Endothelial cell (in vitro differentiated cells): ENCODE data around the gene RLN1. TPM values are rescaled to one million over a fixed set of nuclear protein-coding genes. Genes with fewer than 3 reads are reported as not detected.
"Not testable (repeated sequence)": the region's sequence is repeated elsewhere in the genome, so short reads cannot be mapped to it uniquely, and the experiment has no call there.

Experiments used
- DNase-seq: peaks from one replicate; pipeline ENCODE4 v3.0.0; 2021; ENCODE audit warnings: low spot score
- H3K27ac Mint-ChIP-seq: one replicate; pipeline ENCODE4 v1.8.0; 2021; ENCODE audit warnings: mixed read lengths, inconsistent platforms; ENCODE audit not compliant: unreplicated experiment
- H3K27me3 Mint-ChIP-seq: one replicate; pipeline ENCODE4 v1.8.0; 2021; ENCODE audit warnings: mild to moderate bottlenecking, moderate library complexity, mixed read lengths, inconsistent platforms; ENCODE audit not compliant: unreplicated experiment
- H3K36me3 Mint-ChIP-seq: one replicate; pipeline ENCODE4 v1.8.0; 2021; ENCODE audit warnings: mild to moderate bottlenecking, low read depth, mixed read lengths, inconsistent platforms; ENCODE audit not compliant: unreplicated experiment
- H3K4me1 Mint-ChIP-seq: one replicate; pipeline ENCODE4 v1.8.0; 2021; ENCODE audit warnings: mild to moderate bottlenecking, mixed read lengths, inconsistent platforms; ENCODE audit not compliant: unreplicated experiment
- H3K4me3 Mint-ChIP-seq: one replicate; pipeline ENCODE4 v1.8.0; 2021; ENCODE audit warnings: mild to moderate bottlenecking, mixed read lengths, inconsistent platforms; ENCODE audit not compliant: unreplicated experiment
- H3K9me3 Mint-ChIP-seq: one replicate; pipeline ENCODE4 v1.8.0; 2021; ENCODE audit warnings: mixed read lengths, inconsistent platforms; ENCODE audit not compliant: unreplicated experiment
- CTCF ChIP-seq: fragments of 200-600 bp; sonication (generic); IDR thresholded peaks from one replicate; pipeline ENCODE4 v1.5.0; 2021; ENCODE audit warnings: antibody characterized with exemption; ENCODE audit not compliant: unreplicated experiment
- total RNA-seq: library from RNA; stranded (reverse); fragmentation: NEBNext Ultra II Directional; extraction: Animal tissue kit (Norgen Biotek cat#: 25700); gene quantifications from one replicate; pipeline ENCODE4 v1.2.1, GENCODE V29; 2021; ENCODE audit not compliant: unreplicated experiment

RLN1 gene
- total RNA-seq, 1 donor from 2014 or later: not detected

DNA sequence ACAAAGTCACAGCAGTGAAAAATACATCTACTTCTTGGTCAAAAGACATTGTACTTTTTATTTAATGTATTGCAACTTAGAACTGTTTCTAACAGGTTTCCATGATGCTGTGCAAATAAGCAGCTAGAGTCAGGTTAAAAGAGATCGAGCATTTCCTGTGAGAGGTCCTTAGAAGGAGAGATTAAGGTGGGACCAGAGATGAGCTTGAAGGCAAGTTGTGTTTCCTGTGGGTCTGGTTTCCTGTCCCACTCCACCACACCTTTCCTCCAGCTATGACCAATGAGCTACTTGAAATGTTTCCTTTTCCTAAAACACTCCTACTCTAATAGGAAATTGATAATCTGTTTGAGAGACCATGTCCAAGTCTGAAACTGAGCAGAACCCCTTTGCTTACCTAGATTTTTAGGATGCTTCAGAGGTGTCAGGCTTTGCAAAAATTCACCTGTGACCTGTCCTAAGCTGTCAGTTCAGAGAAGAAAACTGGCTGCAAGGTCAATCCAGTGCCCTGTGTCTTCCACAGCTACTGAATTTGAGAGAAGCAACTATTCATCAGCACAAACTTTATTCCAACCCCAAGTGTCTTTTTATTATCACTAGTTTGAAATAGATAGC, 13.1 kb upstream of the RLN1 start:
- Mint-ChIP-seq H3K27me3 (peaks cover 2% of the 10 kb centered on the region), H3K27ac (no peak overlapping the region), H3K4me3 (no peak overlapping the region), H3K9me3 (no peaks in the 10 kb centered on the region), H3K36me3 (no peaks in the 10 kb centered on the region), H3K4me1 (no peaks in the 10 kb centered on the region)
- no peak for DNase-seq
- no peak for TF ChIP-seq CTCF

- Mint-ChIP-seq H3K27ac (no peak overlapping the region), H3K9me3 (no peaks in the 10 kb centered on the region), H3K36me3 (no peaks in the 10 kb centered on the region), H3K4me3 (no peak overlapping the region), H3K4me1 (peaks cover 4% of the 10 kb centered on the region), H3K27me3 (no peaks in the 10 kb centered on the region)
- DNase-seq: no peak
- TF ChIP-seq CTCF: no peak
These were observed 3.0 kb downstream of the RLN1 start for GRCh38 chr9:5336688-5337087.

- H3K27me3 Mint-ChIP-seq, H3K9me3 Mint-ChIP-seq, DNase-seq, H3K36me3 Mint-ChIP-seq, H3K27ac Mint-ChIP-seq, H3K4me1 Mint-ChIP-seq, H3K4me3 Mint-ChIP-seq: not testable (repeated sequence)
These were observed 8.4 kb downstream of the RLN1 start for GRCh38 chr9:5331276-5331675.

GRCh38 chr9:5326893-5327548, 12.7 kb downstream of the RLN1 start:
- no peaks in the 10 kb centered on the region for H3K9me3 Mint-ChIP-seq
- no peaks in the 10 kb centered on the region for H3K4me1 Mint-ChIP-seq
- H3K27me3 Mint-ChIP-seq: peaks cover 3% of the 10 kb centered on the region
- H3K36me3 Mint-ChIP-seq: peaks cover 3% of the 10 kb centered on the region
- peak; percentile 8 for DNase-seq
- no peak for TF ChIP-seq CTCF
- no peak overlapping the region for H3K27ac Mint-ChIP-seq
- no peak overlapping the region for H3K4me3 Mint-ChIP-seq

- Mint-ChIP-seq H3K9me3 (no peaks in the 10 kb centered on the region), H3K36me3 (peaks cover 3% of the 10 kb centered on the region), H3K4me1 (peaks cover 7% of the 10 kb centered on the region), H3K27me3 (peaks cover 3% of the 10 kb centered on the region), H3K27ac (no peak overlapping the region), H3K4me3 (no peak overlapping the region)
- no peak for DNase-seq
- TF ChIP-seq CTCF: no peak
These were observed 13.5 kb downstream of the RLN1 start for GRCh38 chr9:5326187-5326586.

- H3K4me3 Mint-ChIP-seq, H3K27ac Mint-ChIP-seq, H3K27me3 Mint-ChIP-seq, H3K9me3 Mint-ChIP-seq, H3K36me3 Mint-ChIP-seq: not testable (repeated sequence)
- peaks cover 13% of the 10 kb centered on the region for H3K4me1 Mint-ChIP-seq
- peak; percentile 6 for DNase-seq
These were observed 18.1 kb downstream of the RLN1 start for GRCh38 chr9:5321601-5322000.
